Gastroesophageal sphincter (tissue), 3 donors: ENCODE results near the gene CCDC195.

Source experiments
- CTCF ChIP-seq, 4 experiments: fragments of 200-600 bp in 2 of 4; fragments of 450-650 bp in 2 of 4; sonication (generic) in 1 of 4; IDR thresholded peaks; one replicate each; pipeline ENCODE4 v1.5.1; 2017 to 2019; ENCODE audit warnings: antibody characterized with exemption in 4 of 4, mild to moderate bottlenecking in 2 of 4, moderate library complexity in 2 of 4
- POLR2AphosphoS5 ChIP-seq: sonication (generic); formaldehyde crosslinking; IDR thresholded peaks from one replicate; pipeline ENCODE4 v1.6.1; 2017; ENCODE audit warnings: antibody characterized with exemption

GRCh38 chr2:224711381-224711780, 4.8 kb downstream of the CCDC195 start:
- TF ChIP-seq CTCF (IDR thresholded peaks at IDR 0.05) (no peak), POLR2AphosphoS5 (no peak)
